GM18861 (cell line): ENCODE results near the gene SECISBP2.
"Not testable (repeated sequence)": the region's sequence is repeated elsewhere in the genome, so short reads cannot be mapped to it uniquely, and the experiment has no call there.

Source experiments
- ATAC-seq: cut with Tn5 transposase; IDR thresholded peaks from one replicate; pipeline ENCODE4 v1.9.1; 2021; ENCODE audit not compliant: unreplicated experiment

Gene SECISBP2

DNA sequence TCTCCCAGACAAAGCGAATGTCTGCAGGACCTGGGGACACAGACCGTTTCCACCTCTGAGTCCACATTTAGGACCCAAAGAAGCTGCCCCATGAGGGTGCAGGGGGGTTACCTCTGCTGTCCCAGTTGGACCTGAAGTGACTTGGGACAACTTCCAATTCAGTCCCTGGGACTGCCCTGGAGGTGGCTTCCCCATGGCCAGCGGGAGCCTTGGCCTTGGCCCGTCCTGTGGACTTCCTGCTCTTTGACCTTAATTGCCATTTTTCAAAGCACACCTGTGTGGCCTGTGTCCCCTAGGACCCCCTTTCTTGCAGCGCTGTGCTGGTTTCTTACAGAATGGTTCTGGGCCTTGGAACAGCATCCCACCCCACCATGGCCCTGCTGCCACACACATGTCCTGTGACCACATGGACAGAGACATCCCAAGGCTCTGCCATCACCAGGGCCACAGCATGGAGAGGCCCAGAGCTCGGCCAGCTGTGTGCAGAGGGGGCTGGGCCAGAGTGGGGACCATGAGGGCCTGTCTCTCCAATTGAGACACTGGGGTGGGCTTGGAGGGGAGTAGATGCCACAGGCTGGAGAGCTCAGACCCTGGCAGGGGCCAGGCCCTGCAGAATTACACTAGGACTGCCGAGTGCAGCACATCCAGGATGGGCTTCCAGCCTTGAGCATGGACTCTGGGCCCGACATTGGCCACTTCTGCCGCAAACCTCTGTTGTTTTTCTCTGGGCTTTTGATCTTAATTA, 45.8 kb downstream of the SECISBP2 start:
- no peak for ATAC-seq

DNA sequence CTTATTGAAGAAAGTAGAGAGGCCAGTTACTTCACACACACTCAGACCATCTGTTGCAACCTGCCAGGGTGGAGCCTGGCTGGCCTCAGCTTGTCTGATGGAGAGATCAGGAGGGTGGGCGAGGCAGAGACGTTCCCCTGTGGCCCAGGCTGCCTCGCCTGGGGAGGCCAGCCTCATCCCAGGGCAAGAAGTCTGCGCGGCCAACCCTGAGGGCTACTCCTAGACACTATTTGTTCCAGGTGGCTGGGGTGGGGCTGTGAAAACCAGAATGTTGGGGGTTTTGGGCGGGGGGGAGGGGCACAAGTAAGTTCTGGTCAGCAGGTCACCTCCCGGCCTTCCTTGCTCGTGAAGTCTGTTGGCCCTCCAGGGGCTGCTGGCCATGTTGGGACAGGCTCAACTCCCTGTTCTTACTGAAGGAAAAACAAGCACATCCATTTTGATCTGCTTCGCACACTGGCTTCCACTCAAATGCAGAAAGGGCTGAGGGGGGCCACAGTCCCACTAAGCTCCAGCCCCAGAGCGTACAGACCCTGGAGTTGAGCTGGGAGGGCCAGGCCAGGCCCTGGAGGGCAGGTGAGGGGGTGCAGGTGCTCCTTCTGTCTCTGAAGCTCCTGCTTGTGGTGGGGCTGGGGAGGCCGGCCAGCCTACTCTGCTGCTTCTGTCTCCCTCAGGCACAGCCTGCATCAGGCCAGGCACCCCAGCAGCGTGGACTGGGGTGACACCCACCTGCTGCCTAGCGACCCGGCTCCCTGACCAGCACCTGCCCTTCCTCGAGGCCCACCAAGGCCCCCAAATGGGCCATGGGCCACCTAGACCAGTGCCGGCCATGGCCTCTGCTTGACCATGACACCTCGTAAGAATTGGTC, 46.6 kb downstream of the SECISBP2 start:
- no peak for ATAC-seq

DNA sequence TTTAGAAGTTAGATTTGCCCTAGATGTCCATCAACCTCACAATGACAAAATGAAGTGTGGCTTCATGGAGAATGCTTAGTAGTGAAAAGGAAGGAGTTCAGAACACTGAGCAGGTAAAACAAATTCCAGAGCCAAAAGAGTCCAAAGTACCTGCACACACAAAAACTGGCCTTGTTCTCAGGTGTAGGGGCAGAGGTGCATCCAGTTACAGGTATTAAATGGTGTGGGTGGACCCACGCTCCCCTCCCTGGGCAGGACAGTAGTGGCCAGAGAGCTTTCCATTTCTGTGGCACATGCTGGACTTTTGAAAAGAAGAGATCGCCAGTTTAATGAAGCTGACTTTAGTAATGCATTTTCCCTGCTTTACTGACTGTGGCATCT, 47.2 kb downstream of the SECISBP2 start:
- ATAC-seq, result no peak

DNA sequence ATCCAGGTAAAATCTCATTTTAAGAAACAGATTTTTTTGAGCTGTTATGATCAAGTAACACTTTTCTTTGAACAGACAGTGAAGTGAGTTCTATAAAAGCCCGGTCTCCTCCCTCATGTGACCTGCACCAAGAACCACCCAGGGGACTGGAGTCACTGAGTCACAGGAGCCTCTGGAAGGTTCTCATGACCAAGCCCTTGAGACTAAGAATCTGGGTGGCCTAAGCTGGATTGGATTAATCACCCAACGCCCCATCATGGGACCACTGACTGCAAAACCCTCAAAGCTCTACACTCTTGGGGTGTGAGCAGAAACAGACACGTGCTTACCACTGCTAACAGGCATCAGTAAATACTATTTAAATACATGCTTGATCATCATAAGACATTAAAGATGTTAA, 48.4 kb downstream of the SECISBP2 start:
- no peak for ATAC-seq

DNA sequence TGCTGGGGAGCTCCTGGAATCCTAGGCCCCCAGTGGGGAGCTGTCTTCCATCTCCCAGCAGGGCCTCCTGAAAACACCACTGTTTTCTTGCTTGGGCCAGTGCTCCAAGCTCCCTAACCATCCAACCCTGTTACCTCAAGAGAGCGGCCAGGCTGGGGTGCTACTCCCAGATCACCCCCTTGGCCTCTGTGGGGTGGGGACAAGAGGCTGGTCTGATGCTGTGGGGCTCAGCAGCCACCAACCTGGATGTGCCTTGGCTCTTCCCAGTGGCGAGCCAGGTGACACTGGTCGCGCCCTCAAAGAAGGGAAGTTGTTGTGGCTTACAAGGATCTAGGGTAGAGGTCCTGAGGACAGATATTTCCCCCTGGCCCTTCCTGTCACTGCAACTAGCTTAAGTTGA, 49.0 kb downstream of the SECISBP2 start:
- ATAC-seq, result no peak

DNA sequence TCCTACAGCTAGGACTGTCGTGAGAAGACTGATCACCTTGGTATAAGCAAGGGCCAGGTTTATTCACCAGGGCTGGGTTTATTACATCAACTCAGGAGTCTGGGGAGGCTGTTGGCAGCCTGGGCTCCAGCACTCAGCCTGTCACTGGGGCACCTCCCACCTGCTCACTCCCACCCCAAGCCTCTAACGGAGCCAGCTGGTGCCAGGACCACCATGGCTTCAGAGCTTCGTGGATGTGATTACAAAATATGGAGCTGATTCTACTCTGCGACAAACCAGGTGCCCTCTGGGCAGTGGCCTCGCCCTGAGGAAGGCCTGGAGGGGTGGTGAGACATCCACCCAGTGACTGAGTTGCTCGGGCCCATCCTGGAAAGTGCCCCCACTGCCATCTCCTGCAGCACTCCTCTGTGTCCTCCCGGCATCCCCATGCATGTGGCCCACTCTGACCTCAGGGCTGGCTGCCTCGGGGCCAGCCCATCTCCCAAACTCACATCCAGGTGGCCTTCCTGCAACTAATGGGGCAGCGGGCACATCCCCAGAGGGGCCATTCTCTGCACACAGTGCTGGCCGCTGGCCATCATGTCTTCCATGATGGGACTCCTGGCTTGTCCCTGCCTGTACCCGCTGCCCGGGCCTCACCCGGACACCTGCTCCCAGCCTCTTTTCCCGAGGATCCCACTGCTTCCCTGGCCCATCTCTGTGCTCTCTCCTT, 49.6 kb downstream of the SECISBP2 start:
- no peak for ATAC-seq

DNA sequence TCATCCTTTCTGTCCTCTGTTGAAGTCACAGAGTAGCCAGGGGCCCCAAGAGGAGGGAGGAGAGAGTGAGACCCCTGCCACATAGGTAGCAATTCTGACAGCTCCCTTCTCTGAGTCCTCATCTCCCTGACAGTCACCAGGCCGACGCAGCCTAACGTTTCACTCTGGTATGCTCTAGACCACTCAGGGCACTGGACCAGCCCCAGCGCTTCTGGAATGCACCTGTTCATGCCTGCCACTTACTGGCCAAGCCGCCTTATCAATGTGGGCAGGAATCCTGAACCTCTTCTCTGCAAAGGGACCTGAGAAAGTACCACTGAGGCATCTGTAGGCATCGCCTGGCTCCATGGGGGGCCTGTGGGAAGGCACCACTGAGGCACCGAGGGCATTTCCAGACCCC, 50.2 kb downstream of the SECISBP2 start:
- ATAC-seq, result no peak

DNA sequence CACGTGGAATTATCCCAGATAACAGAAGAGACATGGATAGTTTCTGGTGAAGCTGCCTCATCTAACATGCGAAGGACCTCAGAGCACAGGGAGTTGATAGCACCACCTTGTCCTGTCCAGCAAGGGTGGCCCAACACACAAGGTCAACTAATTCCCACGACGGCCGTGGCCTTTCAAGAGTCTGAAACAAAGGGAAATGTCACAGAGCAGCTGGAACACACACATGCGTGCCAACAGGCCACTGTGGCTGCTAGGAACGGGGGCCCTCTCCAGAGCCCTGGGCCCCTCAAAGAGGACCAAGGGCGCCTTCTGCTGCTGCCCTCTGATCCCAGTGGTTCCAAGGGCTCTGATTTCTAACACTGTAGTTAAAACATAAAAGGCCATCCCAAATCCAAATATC, 50.7 kb downstream of the SECISBP2 start:
- no peak for ATAC-seq

DNA sequence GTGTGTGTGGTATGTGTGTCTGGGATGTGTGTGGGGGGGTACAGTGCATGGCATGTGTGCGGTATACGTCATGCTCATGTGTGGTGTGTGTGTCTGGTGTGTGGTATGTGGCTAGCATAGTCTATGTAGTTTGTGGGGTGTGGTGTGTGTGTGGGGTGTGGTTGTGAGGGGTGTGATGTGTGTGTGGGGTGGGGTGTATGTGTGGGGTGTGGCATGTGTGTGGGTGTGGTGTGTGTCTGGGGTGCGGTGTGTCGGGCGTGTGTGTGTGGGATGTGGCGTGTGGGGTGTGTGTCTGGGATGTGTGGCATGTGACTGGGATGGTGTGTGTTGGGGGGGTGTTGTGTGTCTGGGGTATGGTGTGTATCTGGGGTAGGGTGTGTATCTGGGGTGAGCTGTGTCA, 52.3 kb downstream of the SECISBP2 start:
- ATAC-seq, result no peak

DNA sequence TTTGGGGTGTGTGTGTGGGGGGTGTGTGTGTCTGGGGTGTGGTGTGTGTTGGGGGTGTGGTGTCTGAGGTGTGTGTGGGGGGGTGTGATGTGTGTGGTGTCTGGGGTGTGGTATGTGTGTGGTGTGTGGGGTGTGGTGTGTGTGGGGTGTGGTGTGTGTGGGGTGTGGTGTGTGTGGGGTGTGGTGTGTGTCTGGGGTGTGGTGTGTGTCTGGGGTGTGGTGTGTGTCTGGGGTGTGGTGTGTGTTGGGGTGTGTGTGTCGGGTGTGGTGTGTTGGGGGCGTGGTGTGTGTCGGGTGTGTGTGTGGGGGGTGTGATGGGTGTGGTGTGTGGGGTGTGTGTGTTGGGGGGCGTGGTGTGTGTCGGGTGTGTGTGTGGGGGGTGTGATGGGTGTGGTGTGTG, 53.5 kb downstream of the SECISBP2 start:
- ATAC-seq, result not testable (repeated sequence)

DNA sequence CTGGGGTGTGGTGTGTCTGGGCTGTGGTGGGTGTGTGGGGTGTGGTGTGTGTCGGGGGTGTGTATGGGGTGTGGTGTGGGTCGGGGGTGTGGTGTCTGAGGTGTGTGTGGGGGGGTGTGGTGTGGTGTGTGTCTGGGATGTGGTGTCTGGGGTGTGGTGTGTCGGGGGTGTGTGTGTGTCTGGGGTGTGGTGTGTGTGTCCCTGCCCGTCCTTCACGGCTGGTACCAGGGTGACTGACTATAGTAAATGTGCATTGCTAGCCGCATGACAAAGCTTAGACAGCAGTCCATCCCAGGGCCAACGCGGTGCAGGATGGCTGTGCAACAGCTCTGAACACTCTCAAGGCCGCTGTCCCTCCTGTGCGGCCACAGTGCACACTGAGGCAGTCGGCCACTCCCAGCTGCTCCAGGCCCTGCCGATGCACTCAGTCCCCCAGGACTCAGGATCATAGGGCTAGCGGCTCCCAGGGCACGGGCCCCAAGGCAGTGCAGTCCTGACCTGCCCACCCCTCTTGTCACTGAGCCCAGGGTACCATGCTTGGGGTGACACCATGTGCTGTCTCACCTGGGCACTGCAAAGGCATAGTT, 54.0 kb downstream of the SECISBP2 start:
- no peak for ATAC-seq

DNA sequence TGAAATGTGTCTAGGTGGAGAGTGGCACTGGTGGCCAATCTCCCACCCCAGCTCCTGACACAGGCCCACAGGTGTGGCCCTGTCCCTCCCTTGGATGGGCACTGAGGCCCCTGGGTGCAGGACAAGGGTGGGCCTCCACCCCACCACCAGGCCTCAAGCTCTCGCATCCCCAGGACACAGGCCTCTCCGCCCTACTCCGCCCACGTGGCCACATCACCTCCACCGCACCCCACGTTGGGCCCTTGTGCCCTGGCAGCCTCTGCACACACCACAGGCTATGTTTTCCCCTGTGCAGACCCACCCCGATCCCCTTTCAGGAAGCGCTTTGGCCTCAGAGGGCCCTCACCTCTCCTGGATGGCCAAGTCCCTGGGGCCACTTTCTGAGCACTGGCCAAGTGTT, 54.7 kb downstream of the SECISBP2 start:
- ATAC-seq, result no peak

DNA sequence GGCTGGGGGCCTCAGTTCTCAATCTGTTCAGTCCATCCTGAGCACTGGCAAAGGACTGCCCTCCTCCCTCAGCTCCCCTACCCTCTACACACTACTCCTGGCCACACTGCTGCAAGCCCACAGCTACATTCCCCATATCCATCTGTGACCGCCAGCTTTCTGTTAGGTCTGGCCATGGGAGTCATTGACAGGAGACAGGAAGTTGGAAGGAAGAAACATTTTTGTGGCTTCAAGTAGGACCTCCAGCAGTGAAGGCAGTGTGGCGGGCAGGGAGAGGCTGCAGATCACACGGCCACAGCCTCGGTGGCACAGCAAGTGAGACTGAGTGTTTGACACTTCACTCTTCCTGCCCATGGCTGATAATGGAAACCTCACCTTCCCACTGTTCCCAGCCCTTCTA, 55.9 kb downstream of the SECISBP2 start:
- no peak for ATAC-seq

DNA sequence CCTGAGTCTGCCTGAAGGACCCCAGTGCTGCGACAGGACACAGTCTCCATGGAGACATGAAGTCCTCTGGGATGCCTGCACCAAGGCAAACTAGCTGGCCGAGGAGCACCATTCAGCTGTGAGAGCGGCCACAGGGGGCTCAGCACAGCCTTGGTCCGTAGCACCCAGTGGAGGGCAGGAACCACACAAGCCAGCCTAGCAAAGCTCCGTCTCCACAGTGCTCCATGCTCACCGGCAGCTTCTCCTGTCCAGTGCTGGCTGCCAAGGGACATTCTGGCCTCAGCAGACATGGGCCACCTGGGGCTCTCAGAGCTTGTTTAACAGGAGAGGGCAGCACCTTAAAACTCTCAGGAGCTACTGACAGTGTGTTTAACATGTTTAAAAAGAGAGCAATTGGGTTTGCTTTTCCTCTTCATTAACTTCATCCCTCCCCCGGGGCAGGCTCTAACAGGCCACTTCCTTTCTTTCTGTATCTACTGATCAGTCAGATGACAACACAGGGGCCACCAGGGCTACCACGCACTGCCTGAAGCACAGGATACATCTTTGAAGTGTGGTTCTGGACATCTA, 57.0 kb downstream of the SECISBP2 start:
- peak; percentile 71 for ATAC-seq

DNA sequence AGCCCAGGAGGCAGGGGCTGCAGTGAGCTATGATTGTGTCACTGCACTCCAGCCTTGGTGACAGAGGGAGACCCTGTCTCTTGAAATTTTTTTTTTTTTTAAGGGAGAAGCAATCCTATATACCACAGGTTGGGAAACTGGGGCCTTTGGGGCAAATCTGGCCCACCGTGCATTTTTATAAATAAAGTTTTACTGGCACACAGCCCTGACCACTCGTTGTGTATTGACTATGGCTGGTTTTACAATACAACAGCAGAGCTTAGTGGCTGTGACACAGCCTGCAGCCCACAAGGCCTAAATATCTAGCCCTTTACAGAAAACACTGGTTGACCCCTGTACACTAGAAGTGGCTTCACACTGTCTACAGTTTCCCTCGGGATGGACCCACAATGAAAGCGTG, 58.0 kb downstream of the SECISBP2 start:
- no peak for ATAC-seq

DNA sequence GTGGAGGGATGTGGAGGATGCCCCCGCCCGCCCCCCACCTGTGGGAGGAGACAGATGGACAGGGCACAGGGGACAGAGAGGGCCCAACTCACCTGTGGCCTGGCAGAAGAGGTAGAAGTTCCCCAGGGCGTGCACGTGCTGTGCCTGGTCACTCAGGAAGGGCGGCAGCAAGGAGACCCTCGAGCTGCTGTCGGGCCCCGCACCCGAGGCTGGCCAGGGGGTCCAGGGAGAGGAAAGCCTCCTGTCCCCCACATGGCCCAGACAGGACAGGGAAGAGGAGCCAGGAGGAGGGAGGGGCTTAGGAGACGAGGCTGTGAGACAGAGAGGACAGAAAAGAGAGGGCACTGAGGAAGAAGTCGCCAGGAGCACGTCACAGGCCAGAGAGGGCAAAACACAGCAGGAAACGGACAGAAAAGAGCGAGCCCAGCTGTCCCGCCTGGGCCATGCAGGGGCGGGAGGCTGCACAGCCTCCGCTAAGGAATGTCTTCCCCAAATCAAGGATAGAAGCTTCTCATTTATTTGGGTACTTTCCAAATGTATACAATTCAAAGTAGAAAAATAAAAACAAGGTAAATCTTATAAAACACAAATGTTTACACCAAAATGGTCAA, 58.5 kb downstream of the SECISBP2 start:
- ATAC-seq, result no peak

DNA sequence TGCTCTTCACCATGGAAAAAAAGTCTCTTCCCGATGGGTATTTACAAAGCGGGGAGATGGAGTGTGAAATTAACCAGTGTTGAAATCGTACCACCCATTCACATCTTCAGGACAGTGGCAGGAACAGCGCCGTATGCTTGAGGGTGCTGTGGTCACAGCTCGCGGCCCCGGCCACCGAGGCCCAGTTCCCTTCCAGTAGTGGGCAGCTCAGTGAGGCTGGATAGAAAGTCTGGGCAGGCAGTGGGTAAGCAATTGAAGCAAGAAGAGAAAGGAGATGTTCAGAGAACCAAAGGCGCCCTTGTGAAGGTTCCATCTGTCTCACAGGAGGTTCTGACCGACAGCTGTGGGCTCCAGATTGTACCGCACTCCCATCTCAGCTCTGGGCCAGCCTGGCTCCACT, 59.1 kb downstream of the SECISBP2 start:
- no peak for ATAC-seq

DNA sequence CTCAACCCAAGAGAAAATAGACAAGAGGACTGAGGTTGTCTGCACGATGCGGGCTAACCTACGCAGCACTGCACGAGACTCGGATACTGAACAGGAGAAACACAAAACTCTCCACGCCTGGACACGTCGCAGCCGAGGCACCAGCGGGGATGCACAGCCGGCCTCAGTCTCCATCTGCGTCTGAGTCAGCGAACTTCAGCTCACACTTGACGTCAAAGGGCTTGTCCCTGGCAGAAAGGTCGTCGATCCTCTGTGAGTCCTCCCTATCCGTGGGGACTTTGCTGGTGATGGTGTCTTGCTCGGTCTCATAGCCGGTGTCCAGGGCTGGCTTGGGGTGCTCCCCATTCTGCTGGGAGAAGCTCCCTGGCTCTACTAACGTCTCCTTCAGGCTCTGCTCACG, 60.2 kb downstream of the SECISBP2 start:
- no peak for ATAC-seq

DNA sequence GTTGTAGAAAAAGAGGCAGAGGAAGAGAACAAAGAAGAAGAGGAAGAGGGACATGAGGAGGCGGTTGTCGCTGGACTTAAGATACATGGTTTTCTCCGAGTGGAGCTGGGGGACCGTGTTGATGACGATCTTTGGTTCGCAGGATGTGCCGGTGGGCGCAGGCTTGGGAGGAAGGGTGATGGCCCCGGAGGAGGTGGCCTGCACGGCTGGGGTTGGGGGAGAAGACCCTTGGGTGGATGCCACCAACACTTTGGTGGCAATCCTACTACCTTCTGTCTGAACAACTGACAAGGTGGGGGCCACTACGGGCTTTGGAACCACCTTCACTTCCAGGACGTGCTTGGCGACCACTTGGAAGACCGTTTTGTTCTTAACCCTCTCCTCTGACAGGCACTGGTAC, 60.7 kb downstream of the SECISBP2 start:
- no peak for ATAC-seq

DNA sequence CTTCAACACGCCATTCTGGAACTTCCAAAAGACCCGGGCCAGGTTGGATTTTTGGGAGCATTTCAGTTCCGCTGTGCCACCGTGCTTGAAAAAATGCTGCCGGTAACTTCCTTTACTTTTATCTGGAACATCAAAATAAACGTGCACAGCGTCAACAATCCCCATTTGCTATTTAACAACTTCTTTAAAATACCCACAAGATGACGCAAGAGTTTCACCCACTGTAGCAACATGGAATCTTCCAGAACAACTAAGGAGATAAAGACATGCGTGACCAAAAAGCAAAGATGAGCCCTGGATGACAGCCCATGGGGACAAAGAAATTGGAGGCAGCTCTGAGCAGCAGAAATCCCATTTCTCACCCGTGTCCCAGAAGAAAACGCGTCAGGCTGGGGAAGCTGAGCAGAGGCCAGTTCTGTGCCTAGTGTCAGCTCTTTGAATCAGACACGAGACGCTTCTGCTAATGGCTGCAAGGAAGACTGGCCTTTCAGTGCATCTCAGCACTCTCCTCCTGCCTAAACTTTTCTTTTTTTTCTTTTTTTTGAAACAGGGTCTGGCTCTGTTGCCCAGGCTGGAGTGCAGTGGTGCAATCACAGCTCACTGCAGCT, 61.3 kb downstream of the SECISBP2 start:
- ATAC-seq, result no peak
